Stimulated activated CD4-positive, alpha-beta T cell treated with anti-CD3 and anti-CD28 coated beads, Interleukin-4, amount 100 ng/mL, for 4 hours (primary cell): ENCODE results near the gene VPS33A.
"Not testable (repeated sequence)": the region's sequence is repeated elsewhere in the genome, so short reads cannot be mapped to it uniquely, and the experiment has no call there.

Source experiments
- DNase-seq, 2 experiments: peaks; one replicate each; pipeline ENCODE4 v3.0.0-alpha.2; 2020

Gene VPS33A

GRCh38 chr12:122266230-122266901 lies at the start of gene VPS33A:
Gene VPS33A, minus strand, starts transcription at chr12:122266494. Its CDS starts 86 bp downstream, at chr12:122266408.
- peak; percentile 89 to 94 for DNase-seq

GRCh38 chr12:122312926-122313325 lies 46.6 kb upstream of the VPS33A start:
- no peak for DNase-seq

- no peak for DNase-seq
These were observed 45.4 kb upstream of the VPS33A start for GRCh38 chr12:122311696-122312095.

GRCh38 chr12:122310626-122311333 lies 44.5 kb upstream of the VPS33A start:
- no peak for DNase-seq

GRCh38 chr12:122309564-122310121 lies 43.3 kb upstream of the VPS33A start:
- no peak for DNase-seq

- DNase-seq, result no peak
These were observed 42.5 kb upstream of the VPS33A start for GRCh38 chr12:122308811-122309210.

GRCh38 chr12:122306407-122306806 lies 40.1 kb upstream of the VPS33A start:
- DNase-seq, result no peak

GRCh38 chr12:122304924-122305323 lies 38.6 kb upstream of the VPS33A start:
- no peak for DNase-seq

- no peak for DNase-seq
These were observed 36.8 kb upstream of the VPS33A start for GRCh38 chr12:122303068-122303467.

GRCh38 chr12:122298071-122298748 lies 31.9 kb upstream of the VPS33A start:
- DNase-seq, result no peak

- no peak for DNase-seq
These were observed 31.2 kb upstream of the VPS33A start for GRCh38 chr12:122297494-122297893.

GRCh38 chr12:122295877-122296276 lies 29.6 kb upstream of the VPS33A start:
- DNase-seq, result no peak

- DNase-seq, result no peak
These were observed 26.8 kb upstream of the VPS33A start for GRCh38 chr12:122293081-122293480.

- DNase-seq, result no peak
These were observed 25.1 kb upstream of the VPS33A start for GRCh38 chr12:122291431-122291830.

GRCh38 chr12:122283680-122284079 lies 17.4 kb upstream of the VPS33A start:
- DNase-seq, result no peak

- no peak for DNase-seq
These were observed 15.8 kb upstream of the VPS33A start for GRCh38 chr12:122282061-122282460.

- DNase-seq, result no peak
These were observed 9.9 kb upstream of the VPS33A start for GRCh38 chr12:122276242-122276641.

GRCh38 chr12:122275459-122275858 lies 9.2 kb upstream of the VPS33A start:
- DNase-seq, result no peak

GRCh38 chr12:122265886-122266229 lies 436 bp downstream of the VPS33A start:
- DNase-seq, result peak in 1 of 2 experiments; percentile 41

- no peak for DNase-seq
These were observed 818 bp downstream of the VPS33A start for GRCh38 chr12:122265476-122265875.

GRCh38 chr12:122260735-122261134 lies 5.6 kb downstream of the VPS33A start:
- DNase-seq, result not testable (repeated sequence)

GRCh38 chr12:122258939-122259338 lies 7.4 kb downstream of the VPS33A start:
- DNase-seq, result not testable (repeated sequence)

- not testable (repeated sequence) for DNase-seq
These were observed 7.8 kb downstream of the VPS33A start for GRCh38 chr12:122258462-122258861.

GRCh38 chr12:122250536-122250935 lies 15.8 kb downstream of the VPS33A start:
- no peak for DNase-seq
